ENCODE results near the gene HHATL. TPM values are rescaled to one million over a fixed set of nuclear protein-coding genes. Genes with fewer than 3 reads are reported as not detected.

HHATL gene
- total RNA-seq, 1 experiment from 2014 or later, result not detected

- no peak for DNase-seq
- peak overlapping the region; percentile 77; the same call in 1 of the 2 replicates for H3K27ac ChIP-seq (ENCODE audit: low read length)
Observed at GRCh38 chr3:42649783-42650182, 52.8 kb downstream of the HHATL start.

GRCh38 chr3:42649006-42649405 lies 53.6 kb downstream of the HHATL start:
- Histone ChIP-seq H3K9me3 (ENCODE audit: low read length) (no peaks in the 10 kb centered on the region), H3K9ac (ENCODE audit: low read length) (no peak overlapping the region), H4K20me1 (ENCODE audit: insufficient read depth, low read depth, low read length) (no peaks in the 10 kb centered on the region), H3K4me1 (ENCODE audit: low read length) (peaks cover 32% of the 10 kb centered on the region), H3K4me3 (ENCODE audit: low read length) (no peak overlapping the region), H3K36me3 (ENCODE audit: insufficient read depth, low read length) (peaks cover 39% of the 10 kb centered on the region; the same call in 1 of the 2 replicates), H3K27me3 (ENCODE audit: low read length) (no peaks in the 10 kb centered on the region), H2AFZ (ENCODE audit: low read length) (no peak overlapping the region), H3K79me2 (ENCODE audit: low read length) (no peaks in the 10 kb centered on the region), H3K9me2 (replicated peaks; ENCODE audit: insufficient read depth, low read length) (no peaks in the 10 kb centered on the region), H3K4me2 (ENCODE audit: low read depth, low read length, poor library complexity, severe bottlenecking) (no peak overlapping the region), H3K27ac (ENCODE audit: low read length) (no peak overlapping the region)
- no peak for DNase-seq

More at GRCh38 chr3:42649783-42650182, 52.8 kb downstream of the HHATL start:
- Histone ChIP-seq H3K27me3 (ENCODE audit: low read length) (no peaks in the 10 kb centered on the region), H3K9me2 (replicated peaks; ENCODE audit: insufficient read depth, low read length) (no peaks in the 10 kb centered on the region), H3K4me3 (ENCODE audit: low read length) (no peak overlapping the region), H3K4me2 (ENCODE audit: low read depth, low read length, poor library complexity, severe bottlenecking) (no peak overlapping the region), H3K9me3 (ENCODE audit: low read length) (no peaks in the 10 kb centered on the region), H3K9ac (ENCODE audit: low read length) (no peak overlapping the region), H2AFZ (ENCODE audit: low read length) (no peak overlapping the region), H3K79me2 (ENCODE audit: low read length) (no peaks in the 10 kb centered on the region), H3K4me1 (ENCODE audit: low read length) (peaks cover 32% of the 10 kb centered on the region), H4K20me1 (ENCODE audit: insufficient read depth, low read depth, low read length) (no peaks in the 10 kb centered on the region), H3K36me3 (ENCODE audit: insufficient read depth, low read length) (peaks cover 32% of the 10 kb centered on the region; the same call in 1 of the 2 replicates)

GRCh38 chr3:42647821-42648459 lies 54.7 kb downstream of the HHATL start:
- Histone ChIP-seq H3K79me2 (ENCODE audit: low read length) (no peaks in the 10 kb centered on the region), H3K9me2 (replicated peaks; ENCODE audit: insufficient read depth, low read length) (no peaks in the 10 kb centered on the region), H3K9ac (ENCODE audit: low read length) (no peak overlapping the region), H2AFZ (ENCODE audit: low read length) (no peak overlapping the region), H3K4me2 (ENCODE audit: low read depth, low read length, poor library complexity, severe bottlenecking) (no peak overlapping the region), H3K9me3 (ENCODE audit: low read length) (no peaks in the 10 kb centered on the region), H3K4me1 (ENCODE audit: low read length) (peaks cover 27% of the 10 kb centered on the region), H3K27me3 (ENCODE audit: low read length) (no peaks in the 10 kb centered on the region), H4K20me1 (ENCODE audit: insufficient read depth, low read depth, low read length) (no peaks in the 10 kb centered on the region), H3K36me3 (ENCODE audit: insufficient read depth, low read length) (peaks cover 49% of the 10 kb centered on the region; the same call in 1 of the 2 replicates), H3K27ac (ENCODE audit: low read length) (no peak overlapping the region), H3K4me3 (ENCODE audit: low read length) (no peak overlapping the region)
- DNase-seq, result no peak

Other genes with a start within 250 kb of the HHATL start
- gene VIPR1, start 200.2 kb downstream of the HHATL start, total RNA-seq (2014; rRNA removed; shearing (Covaris generic); ENCODE audit: low replicate concordance), result 0.41 and 2.5 TPM in 2 replicates
- gene SEC22C, start 120.8 kb downstream of the HHATL start, total RNA-seq (2014; rRNA removed; shearing (Covaris generic); ENCODE audit: low replicate concordance), result 36.4 and 49.8 TPM in 2 replicates
- 57.5 and 105 TPM in 2 replicates for gene SS18L2, start 111.9 kb downstream of the HHATL start, total RNA-seq (2014; rRNA removed; shearing (Covaris generic); ENCODE audit: low replicate concordance)
- 103 and 178 TPM in 2 replicates for gene NKTR, start 102.1 kb downstream of the HHATL start, total RNA-seq (2014; rRNA removed; shearing (Covaris generic); ENCODE audit: low replicate concordance)
- 0.07 and 0.11 TPM in 2 replicates for gene ZBTB47, start 49.1 kb downstream of the HHATL start, total RNA-seq (2014; rRNA removed; shearing (Covaris generic); ENCODE audit: low replicate concordance)
- gene KLHL40, start 17.3 kb downstream of the HHATL start, total RNA-seq (2014; rRNA removed; shearing (Covaris generic); ENCODE audit: low replicate concordance), result not detected in 2 replicates
- 1.9 and 4.2 TPM in 2 replicates for gene CCDC13, start 70.5 kb upstream of the HHATL start, total RNA-seq (2014; rRNA removed; shearing (Covaris generic); ENCODE audit: low replicate concordance)
- 103 and 207 TPM in 2 replicates for gene HIGD1A, start 101.7 kb upstream of the HHATL start, total RNA-seq (2014; rRNA removed; shearing (Covaris generic); ENCODE audit: low replicate concordance)
- gene ACKR2, start 106.6 kb upstream of the HHATL start, total RNA-seq (2014; rRNA removed; shearing (Covaris generic); ENCODE audit: low replicate concordance), result 0.43 and 1.9 TPM in 2 replicates
- gene CYP8B1, start 173.1 kb upstream of the HHATL start, total RNA-seq (2014; rRNA removed; shearing (Covaris generic); ENCODE audit: low replicate concordance), result not detected in 2 replicates
- gene ZNF662, start 203.3 kb upstream of the HHATL start, total RNA-seq (2014; rRNA removed; shearing (Covaris generic); ENCODE audit: low replicate concordance), result not detected in 2 replicates

All from Karpas-422 (cell line).